OCI-LY1 (cell line): Measurements from ENCODE around the gene SPACA7.

Experiments used
- EZH2 ChIP-seq: fragments of 200-600 bp; sonication (generic), shearing (Covaris generic); IDR thresholded peaks from 2 replicates; pipeline ENCODE4 v1.8.0; 2017; ENCODE audit warnings: borderline replicate concordance, mixed run types, mild to moderate bottlenecking, antibody characterized with exemption, low read length, moderate library complexity, mixed read lengths
- TF ChIP-seq, protein P1 (sequence below): fragments of 200-600 bp; sonication (generic), shearing (Covaris generic); IDR thresholded peaks from 2 replicates; pipeline ENCODE4 v1.5.1; 2017; ENCODE audit warnings: mild to moderate bottlenecking, antibody characterized with exemption, low read length, moderate library complexity, mixed read lengths

DNA sequence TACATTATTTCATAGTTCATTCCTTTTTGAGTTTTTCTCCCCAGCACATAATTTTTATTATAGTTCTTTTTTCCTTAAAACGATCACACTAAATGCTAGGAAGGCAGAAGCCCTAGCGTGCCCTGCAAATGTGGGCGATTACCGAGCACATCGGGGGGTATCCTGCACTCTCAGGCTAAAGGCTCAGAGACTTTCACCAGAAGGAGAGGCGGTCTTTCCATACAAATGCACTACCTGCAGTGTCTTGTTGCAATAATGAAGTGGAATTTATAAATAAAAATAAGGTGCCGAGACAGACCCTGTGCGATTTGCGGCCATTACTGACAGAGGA is 29.3 kb upstream of the SPACA7 start:
- TF ChIP-seq, protein P1, sequence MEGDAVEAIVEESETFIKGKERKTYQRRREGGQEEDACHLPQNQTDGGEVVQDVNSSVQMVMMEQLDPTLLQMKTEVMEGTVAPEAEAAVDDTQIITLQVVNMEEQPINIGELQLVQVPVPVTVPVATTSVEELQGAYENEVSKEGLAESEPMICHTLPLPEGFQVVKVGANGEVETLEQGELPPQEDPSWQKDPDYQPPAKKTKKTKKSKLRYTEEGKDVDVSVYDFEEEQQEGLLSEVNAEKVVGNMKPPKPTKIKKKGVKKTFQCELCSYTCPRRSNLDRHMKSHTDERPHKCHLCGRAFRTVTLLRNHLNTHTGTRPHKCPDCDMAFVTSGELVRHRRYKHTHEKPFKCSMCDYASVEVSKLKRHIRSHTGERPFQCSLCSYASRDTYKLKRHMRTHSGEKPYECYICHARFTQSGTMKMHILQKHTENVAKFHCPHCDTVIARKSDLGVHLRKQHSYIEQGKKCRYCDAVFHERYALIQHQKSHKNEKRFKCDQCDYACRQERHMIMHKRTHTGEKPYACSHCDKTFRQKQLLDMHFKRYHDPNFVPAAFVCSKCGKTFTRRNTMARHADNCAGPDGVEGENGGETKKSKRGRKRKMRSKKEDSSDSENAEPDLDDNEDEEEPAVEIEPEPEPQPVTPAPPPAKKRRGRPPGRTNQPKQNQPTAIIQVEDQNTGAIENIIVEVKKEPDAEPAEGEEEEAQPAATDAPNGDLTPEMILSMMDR = no peak
- TF ChIP-seq EZH2 = no peak
